KMS-11 (cell line): ENCODE measurements around the gene TSPAN9.

ENCODE experiments used
- H2AFZ ChIP-seq: fragments of 200-600 bp; sonication (generic); 2 replicates; pipeline ENCODE4 v1.6.1; 2016; ENCODE audit warnings: antibody characterized with exemption, mixed run types, low read depth
- H3K27ac ChIP-seq: fragments of 200-600 bp; sonication (generic); 2 replicates; pipeline ENCODE4 v1.6.1; 2016; ENCODE audit warnings: mild to moderate bottlenecking, mixed run types
- H3K27me3 ChIP-seq: fragments of 200-600 bp; sonication (generic); 2 replicates; pipeline ENCODE4 v1.6.1; 2017; ENCODE audit warnings: mild to moderate bottlenecking, low read depth, mixed run types, moderate library complexity; ENCODE audit not compliant: insufficient read depth
- H3K36me3 ChIP-seq: fragments of 200-600 bp; sonication (generic); 2 replicates; pipeline ENCODE4 v1.6.1; 2017; ENCODE audit warnings: mild to moderate bottlenecking, mixed run types; ENCODE audit not compliant: insufficient read depth
- H3K4me1 ChIP-seq: fragments of 200-600 bp; sonication (generic); 2 replicates; pipeline ENCODE4 v1.6.1; 2016; ENCODE audit warnings: mild to moderate bottlenecking, low read depth, mixed run types; ENCODE audit not compliant: poor library complexity, severe bottlenecking
- H3K4me2 ChIP-seq: fragments of 200-600 bp; sonication (generic); 2 replicates; pipeline ENCODE4 v1.7.0; 2016; ENCODE audit warnings: mild to moderate bottlenecking, mixed run types
- H3K4me3 ChIP-seq: fragments of 200-600 bp; sonication (generic); IDR thresholded peaks from 2 replicates; pipeline ENCODE4 v1.6.1; 2017; ENCODE audit warnings: low read depth, low read length, mixed read lengths; ENCODE audit not compliant: insufficient read depth
- H3K79me2 ChIP-seq: fragments of 200-600 bp; sonication (generic); 2 replicates; pipeline ENCODE4 v1.6.1; 2016; ENCODE audit warnings: low read depth, mixed run types; ENCODE audit not compliant: insufficient read depth
- H3K9ac ChIP-seq: fragments of 200-600 bp; sonication (generic); 2 replicates; pipeline ENCODE4 v1.6.1; 2016; ENCODE audit warnings: mild to moderate bottlenecking, mixed run types
- H4K20me1 ChIP-seq: fragments of 200-600 bp; sonication (generic); 2 replicates; pipeline ENCODE4 v1.6.1; 2016; ENCODE audit warnings: mild to moderate bottlenecking, mixed run types; ENCODE audit not compliant: insufficient read depth
- CTCF ChIP-seq: fragments of 200-600 bp; sonication (generic); conservative IDR thresholded peaks from 2 replicates; pipeline ENCODE4 v1.6.1; 2017; ENCODE audit warnings: low read depth, mild to moderate bottlenecking, antibody characterized with exemption, low read length, moderate library complexity, mixed read lengths

Gene TSPAN9

GRCh38 chr12:3045989-3046388 lies 31.2 kb upstream of the TSPAN9 start:
- Histone ChIP-seq H3K27me3 (no peaks in the 10 kb centered on the region), H3K4me3 (no peak overlapping the region), H3K4me1 (no peaks in the 10 kb centered on the region)

GRCh38 chr12:3046441-3047200 lies 30.6 kb upstream of the TSPAN9 start:
- no peaks in the 10 kb centered on the region for H3K4me1 ChIP-seq

More at GRCh38 chr12:3045989-3046388, 31.2 kb upstream of the TSPAN9 start:
- Histone ChIP-seq H3K4me2 (no peak overlapping the region), H3K27ac (no peak overlapping the region), H3K79me2 (no peaks in the 10 kb centered on the region), H3K36me3 (no peaks in the 10 kb centered on the region), H2AFZ (no peak overlapping the region), H3K9ac (no peak overlapping the region), H4K20me1 (no peaks in the 10 kb centered on the region)
- no peak for TF ChIP-seq CTCF

GRCh38 chr12:3047961-3048360 lies 29.2 kb upstream of the TSPAN9 start:
- no peak overlapping the region for H3K9ac ChIP-seq
- H2AFZ ChIP-seq = no peak overlapping the region
- no peak overlapping the region for H3K27ac ChIP-seq
- no peak overlapping the region for H3K4me2 ChIP-seq
- TF ChIP-seq CTCF = no peak
- H3K27me3 ChIP-seq = no peaks in the 10 kb centered on the region
- H3K36me3 ChIP-seq = no peaks in the 10 kb centered on the region
- no peaks in the 10 kb centered on the region for H3K4me1 ChIP-seq
- no peak overlapping the region for H3K4me3 ChIP-seq
- H3K79me2 ChIP-seq = no peaks in the 10 kb centered on the region
- H4K20me1 ChIP-seq = no peaks in the 10 kb centered on the region

More at GRCh38 chr12:3046441-3047200, 30.6 kb upstream of the TSPAN9 start:
- TF ChIP-seq CTCF = no peak
- no peak overlapping the region for H2AFZ ChIP-seq
- no peak overlapping the region for H3K27ac ChIP-seq
- H3K36me3 ChIP-seq = no peaks in the 10 kb centered on the region
- no peak overlapping the region for H3K9ac ChIP-seq
- no peaks in the 10 kb centered on the region for H4K20me1 ChIP-seq
- no peak overlapping the region for H3K4me2 ChIP-seq
- H3K4me3 ChIP-seq = no peak overlapping the region
- H3K79me2 ChIP-seq = no peaks in the 10 kb centered on the region
- H3K27me3 ChIP-seq = no peaks in the 10 kb centered on the region

GRCh38 chr12:3048540-3048939 lies 28.6 kb upstream of the TSPAN9 start:
- H3K9ac ChIP-seq = no peak overlapping the region
- no peak overlapping the region for H3K4me2 ChIP-seq
- H3K27ac ChIP-seq = no peak overlapping the region
- H4K20me1 ChIP-seq = no peaks in the 10 kb centered on the region
- H2AFZ ChIP-seq = no peak overlapping the region
- no peak for TF ChIP-seq CTCF
- no peaks in the 10 kb centered on the region for H3K4me1 ChIP-seq
- H3K4me3 ChIP-seq = no peak overlapping the region
- H3K79me2 ChIP-seq = no peaks in the 10 kb centered on the region
- H3K27me3 ChIP-seq = no peaks in the 10 kb centered on the region
- no peaks in the 10 kb centered on the region for H3K36me3 ChIP-seq
